HG02885 (cell line): ENCODE measurements around the gene ANP32E.
"Not testable (repeated sequence)": the region's sequence is repeated elsewhere in the genome, so short reads cannot be mapped to it uniquely, and the experiment has no call there.

Experiments used
- ATAC-seq: cut with Tn5 transposase; IDR thresholded peaks from one replicate; pipeline ENCODE4 v1.9.1; 2021; ENCODE audit warnings: mild to moderate bottlenecking; ENCODE audit not compliant: unreplicated experiment, poor library complexity

ANP32E gene

DNA sequence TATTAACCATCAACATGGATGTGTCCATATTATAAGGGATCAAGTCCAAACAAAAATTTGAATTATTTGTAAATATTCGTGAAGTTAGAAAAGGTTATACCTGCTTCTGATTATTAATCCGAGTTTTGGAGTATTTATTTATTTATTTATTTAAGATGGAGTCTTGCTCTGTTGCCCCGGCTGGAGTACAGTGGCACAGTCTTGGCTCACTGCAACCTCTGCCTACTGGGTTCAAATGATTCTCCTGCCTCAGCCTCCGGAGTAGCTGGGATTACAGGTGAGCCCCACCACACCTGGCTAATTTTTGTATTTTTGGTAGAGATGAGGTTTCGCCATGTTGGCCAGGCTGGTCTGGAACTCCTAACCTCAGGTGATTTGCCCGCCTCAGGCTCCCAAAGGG lies 20.1 kb downstream of the ANP32E start:
- ATAC-seq = not testable (repeated sequence)

DNA sequence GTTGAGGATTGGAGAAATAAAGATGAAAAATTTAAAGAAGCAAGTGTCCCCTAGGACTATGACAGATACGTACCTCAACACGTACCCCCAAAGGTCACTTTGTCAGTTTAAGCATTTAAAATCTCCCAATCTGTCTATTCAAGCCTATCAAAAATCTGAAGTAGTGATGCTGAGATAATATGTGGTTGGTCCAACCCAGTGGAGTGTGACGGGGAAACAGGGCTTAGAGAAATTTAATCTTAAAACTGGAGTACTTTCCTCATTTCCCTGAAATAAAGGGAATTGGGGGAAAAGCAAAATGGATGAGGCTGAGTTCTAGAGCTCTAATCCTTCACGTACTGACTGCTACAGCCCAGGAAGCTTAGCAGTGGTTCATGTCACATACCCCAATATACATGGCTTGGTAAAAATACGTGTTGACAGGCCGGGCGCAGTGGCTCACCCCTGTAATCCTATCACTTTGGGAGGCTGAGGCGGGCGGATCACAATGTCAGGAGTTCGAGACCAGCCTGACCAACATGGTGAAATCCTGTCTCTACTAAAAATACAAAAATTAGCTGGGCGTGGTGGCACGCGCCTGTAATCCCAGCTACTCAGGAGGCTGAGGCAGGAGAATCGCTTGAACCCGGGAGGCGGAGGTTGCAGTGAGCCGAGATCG lies 21.7 kb downstream of the ANP32E start:
- not testable (repeated sequence) for ATAC-seq

DNA sequence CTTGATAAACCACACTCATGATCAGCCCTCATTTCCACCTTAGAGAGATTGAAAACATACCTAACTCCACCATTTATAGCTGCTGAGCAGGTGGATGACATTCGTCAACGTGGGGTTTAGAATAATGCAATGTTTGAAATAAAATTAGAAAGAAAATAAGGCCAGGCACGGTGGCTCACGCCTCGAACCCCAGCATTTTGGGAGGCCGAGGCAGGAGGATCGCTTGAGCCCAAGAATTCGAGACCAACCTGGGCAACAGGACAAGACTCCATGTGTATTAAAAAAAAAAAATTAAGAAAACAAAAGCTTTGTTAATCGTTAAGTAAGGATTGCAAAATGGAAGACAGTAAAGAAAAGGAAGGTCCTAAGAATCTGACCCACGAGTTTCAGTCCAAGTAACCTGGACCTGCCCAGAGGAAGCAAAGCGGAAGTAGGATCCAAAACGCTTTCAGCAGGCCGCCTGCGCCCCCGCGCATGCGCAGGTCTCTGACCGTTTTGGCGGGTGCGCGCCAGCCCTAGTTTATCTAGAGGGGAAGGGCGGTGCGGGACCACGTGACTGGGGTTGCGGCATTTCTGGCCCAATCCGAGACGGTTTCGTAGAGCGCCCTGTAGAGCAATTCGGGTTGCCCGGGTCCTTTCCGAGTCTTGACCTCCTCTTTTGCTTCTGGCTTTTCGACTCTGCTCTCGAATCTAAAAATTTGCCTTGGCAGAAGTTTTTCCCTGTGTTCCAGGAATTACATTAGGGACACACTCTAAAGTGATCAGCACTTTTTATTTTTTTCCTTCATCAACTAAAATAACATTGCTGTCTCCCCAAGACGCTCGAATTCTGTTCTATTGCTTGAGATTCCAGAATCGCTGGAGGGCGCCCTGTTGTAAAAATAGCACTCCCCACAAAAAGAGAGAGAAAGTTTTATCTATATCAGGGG lies 22.5 kb downstream of the ANP32E start:
- peak; percentile 73 for ATAC-seq

DNA sequence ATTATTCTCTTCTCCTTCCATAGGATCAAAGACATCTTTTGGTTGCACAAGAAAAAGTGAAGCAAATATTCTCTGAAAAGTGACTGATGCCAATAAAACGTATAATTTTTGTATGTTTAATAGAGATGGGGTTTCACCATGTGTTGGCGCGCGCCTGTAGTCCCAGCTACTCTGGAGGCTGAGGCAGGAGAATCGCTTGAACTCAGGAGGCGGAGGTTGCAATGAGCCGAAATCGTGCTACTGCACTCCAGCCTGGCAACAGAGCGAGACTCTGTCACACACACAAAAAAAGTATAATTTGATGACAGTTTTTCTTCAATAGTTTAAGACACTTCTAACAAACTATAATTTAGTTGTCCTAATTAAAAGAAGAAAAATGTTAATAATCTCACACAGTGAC lies 23.8 kb downstream of the ANP32E start:
- ATAC-seq = no peak

DNA sequence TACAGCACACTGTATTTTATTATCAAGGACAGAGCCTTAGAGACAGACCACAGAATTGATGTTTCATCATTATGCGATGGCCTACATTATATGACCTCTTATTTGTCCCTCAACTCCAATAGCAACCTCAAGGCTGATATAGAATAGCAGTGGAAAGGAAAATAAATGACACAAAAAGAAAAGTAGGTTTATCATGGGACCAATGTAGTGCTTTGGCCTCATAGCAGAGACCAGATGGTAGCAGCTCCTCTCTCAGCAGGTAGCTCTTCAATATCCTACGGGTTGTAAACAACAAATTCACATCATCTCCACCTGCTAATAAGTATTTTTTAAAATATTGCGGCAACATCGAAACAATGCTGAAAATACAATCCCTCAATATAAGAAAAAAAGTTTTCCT lies 25.2 kb downstream of the ANP32E start:
- ATAC-seq = no peak

DNA sequence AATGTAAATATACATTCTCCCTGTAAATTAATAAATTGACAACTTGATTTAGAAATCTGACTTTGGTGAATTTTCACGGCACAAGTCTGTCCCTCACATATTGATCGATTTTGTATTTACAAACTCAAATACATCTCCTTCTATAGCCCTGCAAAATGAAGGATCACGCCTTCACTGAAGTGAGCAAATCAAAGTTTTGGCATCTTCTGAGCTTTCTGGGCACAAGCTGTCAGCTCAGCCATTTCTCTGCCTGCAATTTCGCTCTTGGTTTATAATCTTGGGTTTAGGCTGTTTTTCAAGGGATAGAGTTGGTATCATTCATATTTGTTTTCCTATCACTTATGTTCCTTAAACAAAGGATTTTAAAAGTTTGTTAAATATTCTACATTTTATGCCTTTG lies 25.8 kb downstream of the ANP32E start:
- ATAC-seq = no peak

DNA sequence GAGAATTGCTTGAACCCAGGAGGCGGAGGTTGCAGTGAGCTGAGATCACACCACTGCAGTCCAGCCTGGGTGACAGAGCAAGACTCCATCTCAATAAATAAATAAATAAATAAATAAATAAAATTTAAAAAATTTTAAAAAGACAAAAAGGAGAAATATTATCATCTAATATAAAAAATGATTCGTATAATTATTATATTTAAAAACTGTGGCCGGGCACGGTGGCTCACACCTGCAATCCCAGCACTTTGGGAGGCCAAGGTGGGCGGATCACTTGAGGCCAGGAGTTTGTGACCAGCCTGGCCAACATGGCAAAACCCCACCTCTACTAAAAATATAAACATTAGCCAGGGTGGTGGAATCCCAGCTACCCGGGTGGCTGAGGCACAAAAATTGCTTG lies 27.5 kb downstream of the ANP32E start:
- ATAC-seq = not testable (repeated sequence)

DNA sequence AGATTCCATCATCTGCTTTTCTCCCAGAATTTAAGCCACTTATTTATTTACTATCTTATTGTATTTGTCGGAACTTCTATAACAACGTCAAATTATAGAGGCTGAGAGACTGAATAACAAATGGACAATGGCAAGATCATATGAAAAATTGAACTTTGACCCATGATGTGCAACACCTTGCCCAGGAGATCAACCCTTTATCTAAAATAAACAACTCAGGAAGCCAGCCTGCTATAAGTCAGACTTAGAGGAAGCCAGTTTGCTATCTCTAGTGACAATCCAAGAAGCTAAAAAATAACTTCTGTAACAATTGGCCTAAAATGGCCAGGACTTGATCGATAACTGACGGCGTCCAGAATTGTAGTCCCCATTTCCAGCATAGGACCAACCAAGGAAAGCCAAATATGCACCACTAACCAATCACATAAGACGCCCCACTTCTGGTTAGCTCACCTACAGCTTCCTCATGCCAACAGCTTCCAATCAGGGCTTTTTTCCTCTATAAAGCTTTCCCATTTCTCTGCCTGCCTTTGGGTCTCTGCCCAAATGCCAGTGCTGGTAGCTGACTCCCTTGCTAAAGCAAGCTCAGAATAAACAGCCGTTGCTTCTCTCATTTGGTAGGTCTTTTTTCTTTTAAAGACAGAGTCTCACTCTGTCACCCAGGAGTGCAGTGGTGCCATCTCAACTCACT lies 28.5 kb downstream of the ANP32E start:
- no peak for ATAC-seq

DNA sequence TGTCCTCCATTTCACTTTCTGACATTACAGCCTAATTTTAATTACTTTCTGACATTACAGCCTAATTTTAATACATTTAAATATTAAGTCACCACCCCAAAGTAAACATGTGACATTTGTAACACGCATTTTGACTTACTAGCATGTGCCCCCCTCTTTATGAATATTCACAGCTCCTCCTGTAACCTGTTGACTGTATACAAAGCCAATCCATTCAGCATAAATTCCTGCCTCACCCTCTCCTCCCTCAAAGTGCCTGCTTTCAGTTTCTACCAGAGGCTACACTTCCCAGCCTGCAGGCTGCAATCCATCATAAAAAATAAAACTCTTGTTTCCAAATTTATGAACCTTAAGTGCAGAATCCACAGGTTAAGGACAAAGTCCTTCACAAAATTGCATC lies 39.5 kb downstream of the ANP32E start:
- ATAC-seq = no peak

DNA sequence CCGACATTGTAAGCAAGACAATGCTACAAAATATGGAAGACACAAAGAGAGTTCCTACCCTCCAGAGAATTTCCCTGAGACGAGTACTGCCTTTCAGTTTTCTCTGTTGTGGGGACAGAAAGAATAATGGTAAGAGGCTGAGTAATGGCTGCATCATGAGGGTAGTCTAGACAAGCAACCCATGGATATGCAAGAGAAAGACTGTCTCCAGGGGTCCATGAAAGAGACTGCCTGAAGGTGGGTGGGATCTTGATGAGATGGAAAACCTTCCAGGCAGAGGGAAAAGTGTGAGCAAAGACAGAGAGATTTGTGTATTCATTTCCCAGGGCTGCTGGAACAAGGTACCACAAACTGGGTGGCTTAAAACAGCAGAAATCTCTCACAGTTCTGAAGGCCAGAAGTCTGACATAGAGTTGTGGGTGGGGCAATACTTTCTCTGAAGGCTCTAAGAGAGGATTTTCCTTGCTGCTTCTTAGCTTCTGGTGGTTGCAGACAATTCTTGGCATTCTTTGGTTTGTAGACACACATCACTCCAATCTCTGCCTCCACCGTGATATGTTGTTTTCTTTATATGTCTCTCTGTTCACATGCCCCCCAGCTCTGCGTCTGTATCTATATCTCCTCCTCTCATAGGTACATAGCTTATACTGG lies 41.4 kb downstream of the ANP32E start:
- ATAC-seq = no peak

DNA sequence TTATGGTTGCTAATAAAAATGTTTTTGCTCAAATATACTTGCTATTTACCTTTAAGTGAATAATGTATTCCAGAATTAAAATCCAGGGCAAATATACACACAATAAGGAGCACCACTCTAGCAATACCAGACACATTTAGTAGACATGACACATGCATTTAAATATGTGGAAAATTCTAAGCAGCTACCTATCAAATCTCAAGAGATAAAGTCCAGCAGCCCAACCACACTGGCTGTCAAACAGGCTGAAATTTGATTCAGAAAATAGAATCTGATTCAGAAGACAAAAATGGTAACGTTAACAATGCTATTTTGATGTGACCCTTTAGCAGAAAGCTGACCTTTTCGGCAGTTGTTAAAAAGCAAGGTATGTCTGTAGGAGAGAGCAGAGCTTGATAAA lies 43.9 kb downstream of the ANP32E start:
- ATAC-seq = no peak

DNA sequence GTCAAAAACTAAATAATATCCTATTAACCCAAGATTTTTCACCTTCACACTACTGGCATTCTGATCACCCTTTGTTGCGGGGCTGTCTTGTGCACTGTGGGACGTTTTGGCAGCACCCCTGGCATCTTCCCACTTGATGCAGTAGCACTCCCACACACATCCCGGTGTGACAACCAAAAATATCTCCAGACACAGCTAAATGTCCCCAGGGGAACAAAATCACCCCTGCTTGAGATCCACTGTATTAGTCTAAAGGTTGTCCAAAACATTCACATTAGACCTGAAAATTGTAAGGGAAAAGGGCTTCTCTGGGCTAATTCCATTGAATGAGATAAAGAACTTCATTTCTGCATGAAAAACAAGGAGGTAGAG lies 48.4 kb downstream of the ANP32E start:
- no peak for ATAC-seq

DNA sequence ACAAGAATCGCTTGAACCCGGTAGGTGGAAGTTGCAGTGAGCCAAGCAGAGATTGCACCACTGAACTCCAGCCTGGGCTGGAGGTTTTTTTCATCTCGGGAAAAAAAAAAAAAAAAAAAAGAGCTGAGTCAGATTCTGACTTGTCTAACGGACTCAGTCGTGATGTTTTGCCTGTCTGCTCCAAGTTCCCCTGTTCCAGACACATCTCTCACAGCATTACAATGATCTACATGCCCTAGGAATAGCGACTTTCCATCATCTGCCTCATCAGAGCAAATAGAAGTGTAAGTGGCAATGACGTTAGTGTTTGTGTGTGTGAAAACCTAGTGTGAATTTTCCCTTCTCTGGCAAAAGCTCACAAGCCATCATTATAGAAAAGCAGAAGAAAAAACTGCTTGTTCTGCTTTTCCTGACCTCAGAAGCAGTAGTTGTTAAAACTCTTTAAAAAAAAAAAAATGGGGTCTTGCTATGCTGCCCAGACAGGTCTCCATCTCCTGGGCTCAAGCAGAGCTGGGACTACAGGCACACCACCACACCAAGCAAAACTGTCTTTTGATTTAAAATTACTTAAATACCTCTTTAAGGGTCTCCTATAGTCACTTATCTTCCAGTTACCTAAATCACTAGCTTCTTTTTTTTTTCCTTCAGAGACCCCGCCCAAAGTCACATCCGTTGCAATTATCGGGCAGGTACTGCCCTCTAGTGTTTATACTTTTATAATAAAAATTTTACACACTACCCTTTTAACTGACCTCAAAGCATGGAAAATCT lies 48.9 kb downstream of the ANP32E start:
- no peak for ATAC-seq

DNA sequence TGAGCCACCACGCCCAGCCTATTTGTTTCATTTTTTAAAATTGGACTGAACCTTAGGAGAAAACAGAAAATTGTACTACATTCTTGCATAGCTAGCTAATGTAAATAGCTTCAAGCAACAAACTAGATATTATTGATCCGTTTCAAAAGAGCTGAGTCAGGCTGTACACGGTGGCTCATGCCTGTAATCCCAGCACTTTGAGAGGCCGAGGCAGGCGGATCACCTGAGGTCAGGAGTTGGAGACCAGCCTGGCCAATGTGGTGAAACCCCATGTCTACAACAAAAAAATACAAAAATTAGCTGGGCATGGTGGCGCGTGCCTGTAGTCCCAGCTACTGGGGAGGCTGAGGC lies 49.5 kb downstream of the ANP32E start:
- not testable (repeated sequence) for ATAC-seq

DNA sequence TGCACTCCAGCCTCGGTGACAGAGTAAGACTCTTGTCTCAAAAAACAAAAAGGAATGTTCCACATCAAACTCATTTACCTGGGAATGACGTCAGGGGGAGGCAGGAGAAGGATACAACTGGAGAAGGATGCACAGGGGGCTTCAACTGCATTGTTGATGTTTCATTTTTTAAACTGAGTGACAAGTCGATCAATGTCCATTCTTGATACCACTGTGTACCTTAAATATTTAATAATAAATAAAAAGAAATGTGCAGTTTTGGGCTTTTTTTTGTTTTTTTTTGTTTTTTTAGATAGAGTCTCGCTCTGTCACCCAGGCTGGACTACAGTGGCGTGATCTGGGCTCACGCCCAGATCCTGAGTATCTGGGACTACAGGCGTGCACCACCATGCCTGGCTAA lies 50.4 kb downstream of the ANP32E start:
- no peak for ATAC-seq

DNA sequence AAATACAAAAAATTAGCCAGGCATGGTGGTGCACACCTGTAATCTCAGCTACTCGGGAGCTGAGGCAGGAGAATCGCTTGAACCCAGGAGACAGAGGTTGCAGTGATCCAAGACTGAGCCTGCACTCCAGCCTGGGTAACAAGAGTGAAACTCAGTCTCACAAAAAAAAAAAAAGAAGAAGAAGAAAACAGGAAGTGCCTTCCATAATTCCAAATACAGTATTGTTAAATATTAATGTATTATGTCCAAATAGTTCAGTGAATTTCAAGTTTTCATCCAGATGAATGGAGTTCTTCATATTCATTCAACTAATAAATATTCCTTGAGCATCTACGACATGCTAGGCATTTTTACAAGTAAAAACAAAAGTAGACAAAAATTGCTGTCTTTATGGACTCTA lies 52.9 kb downstream of the ANP32E start:
- ATAC-seq = no peak

DNA sequence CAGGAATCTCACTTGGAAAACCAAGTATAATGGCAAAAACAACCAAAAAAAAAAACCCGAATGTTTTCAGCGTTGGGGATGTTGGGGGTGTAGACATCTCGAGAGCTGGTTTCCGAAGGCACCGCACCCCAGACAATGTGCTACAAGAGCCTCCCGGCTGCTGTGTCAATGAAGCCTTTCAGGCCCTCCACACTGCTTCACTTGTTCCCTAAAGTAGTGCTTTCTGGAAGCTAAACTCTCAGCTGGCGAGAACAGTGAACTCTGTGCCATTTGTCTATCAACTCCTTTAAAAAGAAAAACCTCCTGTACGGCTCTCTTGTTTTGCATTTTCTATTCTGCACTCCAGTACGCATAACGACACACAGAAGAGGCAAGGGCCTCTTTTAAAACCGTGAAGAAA lies 53.7 kb downstream of the ANP32E start:
- ATAC-seq = no peak

DNA sequence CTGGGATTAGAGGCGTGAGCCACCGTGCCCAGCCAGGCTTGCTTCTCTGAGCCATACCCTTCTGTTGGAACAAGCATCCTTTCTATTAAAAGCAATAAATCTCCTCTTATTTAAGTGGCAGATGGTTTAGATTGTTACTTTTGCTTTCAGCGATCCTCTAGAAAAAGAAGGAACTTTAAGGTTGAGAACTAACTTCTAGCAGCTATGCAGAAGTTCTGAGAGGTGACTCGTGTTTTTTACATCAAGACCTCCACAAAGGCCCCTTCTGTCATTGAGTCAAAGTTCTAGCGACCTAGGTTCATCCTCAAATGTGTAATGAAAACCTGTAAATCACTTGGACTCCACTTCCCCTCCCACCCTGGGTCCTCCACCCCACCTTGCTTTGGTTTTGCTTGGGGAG lies 55.4 kb downstream of the ANP32E start:
- ATAC-seq = no peak

DNA sequence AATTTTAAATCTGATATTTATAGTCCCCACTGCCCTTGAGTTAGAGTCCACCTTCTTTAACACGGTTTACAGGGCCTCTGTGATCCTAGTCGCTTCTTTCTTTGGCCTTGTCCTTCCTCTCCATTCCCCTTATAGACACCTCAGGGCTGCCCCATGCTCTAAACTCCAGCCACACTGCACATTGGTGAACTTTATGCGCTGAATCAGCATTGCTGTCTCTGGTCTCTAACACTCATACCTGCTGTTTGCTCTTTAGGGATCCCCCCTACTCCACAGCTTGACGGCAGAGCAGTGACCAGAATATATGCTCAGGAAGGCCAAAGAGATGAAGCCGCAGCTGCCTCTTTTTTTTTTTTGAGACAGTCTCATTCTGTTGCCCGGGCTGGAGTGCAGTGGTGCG lies 56.0 kb downstream of the ANP32E start:
- ATAC-seq = no peak

DNA sequence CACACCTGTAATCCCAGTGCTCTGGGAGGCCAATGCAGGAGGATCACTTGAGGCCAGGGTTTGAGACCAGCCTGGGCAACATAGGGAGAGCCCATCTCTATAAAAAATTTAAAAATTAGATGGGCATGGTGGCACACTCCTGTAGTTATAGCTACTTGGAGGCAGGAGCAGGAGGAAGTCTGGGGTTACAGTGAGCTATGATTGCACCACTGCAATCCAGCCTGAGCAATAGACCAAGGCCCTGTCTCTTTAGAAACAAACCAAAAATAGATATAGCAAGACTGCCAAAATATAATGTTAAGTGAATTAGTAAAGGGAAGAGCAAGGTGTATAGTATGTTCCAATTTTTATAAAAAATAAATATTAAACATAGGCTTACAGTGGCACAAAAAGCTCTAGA lies 57.4 kb downstream of the ANP32E start:
- ATAC-seq = no peak
